ENCODE data around the gene CSE1L.
"Not testable (repeated sequence)": the region's sequence is repeated elsewhere in the genome, so short reads cannot be mapped to it uniquely, and the experiment has no call there.

Gene CSE1L

DNA sequence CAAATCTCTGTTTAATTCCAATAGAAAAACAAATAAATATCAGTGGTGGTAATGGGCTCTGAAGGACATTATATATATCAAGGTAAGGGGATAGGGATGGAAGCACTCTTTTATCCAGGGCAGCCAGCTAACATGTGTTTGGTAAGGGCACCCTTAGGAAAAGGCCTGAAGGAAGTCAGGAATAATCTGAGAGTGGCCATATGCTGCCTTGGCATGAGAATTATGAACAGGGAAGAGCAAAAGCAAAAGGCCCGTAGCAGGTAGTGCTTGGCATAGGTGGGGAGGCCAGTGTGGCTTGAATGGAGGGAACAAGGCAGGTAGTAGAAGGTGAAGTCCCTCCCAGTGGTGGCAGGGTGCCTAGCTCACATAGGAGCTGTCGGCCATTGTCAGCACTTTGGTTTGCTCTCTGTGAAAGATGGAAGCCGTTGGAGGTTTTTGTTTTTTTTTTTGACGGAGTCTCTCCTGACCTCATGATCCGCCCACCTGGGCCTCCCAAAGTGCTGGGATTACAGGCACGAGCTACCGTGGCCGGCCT lies 39.6 kb upstream of the CSE1L start:
- no peak for TF ChIP-seq EZH2phosphoT487 (conservative IDR thresholded peaks at IDR 0.05; ENCODE audit: low read length)
- TF ChIP-seq, protein P1, sequence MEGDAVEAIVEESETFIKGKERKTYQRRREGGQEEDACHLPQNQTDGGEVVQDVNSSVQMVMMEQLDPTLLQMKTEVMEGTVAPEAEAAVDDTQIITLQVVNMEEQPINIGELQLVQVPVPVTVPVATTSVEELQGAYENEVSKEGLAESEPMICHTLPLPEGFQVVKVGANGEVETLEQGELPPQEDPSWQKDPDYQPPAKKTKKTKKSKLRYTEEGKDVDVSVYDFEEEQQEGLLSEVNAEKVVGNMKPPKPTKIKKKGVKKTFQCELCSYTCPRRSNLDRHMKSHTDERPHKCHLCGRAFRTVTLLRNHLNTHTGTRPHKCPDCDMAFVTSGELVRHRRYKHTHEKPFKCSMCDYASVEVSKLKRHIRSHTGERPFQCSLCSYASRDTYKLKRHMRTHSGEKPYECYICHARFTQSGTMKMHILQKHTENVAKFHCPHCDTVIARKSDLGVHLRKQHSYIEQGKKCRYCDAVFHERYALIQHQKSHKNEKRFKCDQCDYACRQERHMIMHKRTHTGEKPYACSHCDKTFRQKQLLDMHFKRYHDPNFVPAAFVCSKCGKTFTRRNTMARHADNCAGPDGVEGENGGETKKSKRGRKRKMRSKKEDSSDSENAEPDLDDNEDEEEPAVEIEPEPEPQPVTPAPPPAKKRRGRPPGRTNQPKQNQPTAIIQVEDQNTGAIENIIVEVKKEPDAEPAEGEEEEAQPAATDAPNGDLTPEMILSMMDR (IDR thresholded peaks at IDR 0.05; ENCODE audit: insufficient read depth, low read length, poor library complexity, severe bottlenecking): no peak
- Histone ChIP-seq H4K20me1 (ENCODE audit: low read depth, low read length) (no peaks in the 10 kb centered on the region), H3K4me2 (ENCODE audit: low read depth, low read length, poor library complexity, severe bottlenecking) (no peak overlapping the region), H3K9me3 (ENCODE audit: insufficient read depth, low read length) (no peaks in the 10 kb centered on the region), H3K27me3 (ENCODE audit: low read length) (no peaks in the 10 kb centered on the region), H3K36me3 (ENCODE audit: low read length) (0 out of 2 replicates have a peak, but pooled peaks cover 12% of the 10 kb centered on the region), H2AFZ (ENCODE audit: low read depth, low read length, severe bottlenecking) (no peak overlapping the region), H3K9me2 (replicated peaks; ENCODE audit: insufficient read depth, low read length) (no peaks in the 10 kb centered on the region), H3K9ac (ENCODE audit: low read length) (no peak overlapping the region), H3K27ac (ENCODE audit: low read depth, low read length) (no peak overlapping the region), H3K79me2 (ENCODE audit: insufficient read depth, low read length) (no peaks in the 10 kb centered on the region), H3F3A (ENCODE audit: insufficient read depth) (0 out of 2 replicates have a peak, but pooled peaks cover 2% of the 10 kb centered on the region), H3K4me3 (ENCODE audit: insufficient read depth, low read length, poor library complexity, severe bottlenecking) (no peak overlapping the region)

DNA sequence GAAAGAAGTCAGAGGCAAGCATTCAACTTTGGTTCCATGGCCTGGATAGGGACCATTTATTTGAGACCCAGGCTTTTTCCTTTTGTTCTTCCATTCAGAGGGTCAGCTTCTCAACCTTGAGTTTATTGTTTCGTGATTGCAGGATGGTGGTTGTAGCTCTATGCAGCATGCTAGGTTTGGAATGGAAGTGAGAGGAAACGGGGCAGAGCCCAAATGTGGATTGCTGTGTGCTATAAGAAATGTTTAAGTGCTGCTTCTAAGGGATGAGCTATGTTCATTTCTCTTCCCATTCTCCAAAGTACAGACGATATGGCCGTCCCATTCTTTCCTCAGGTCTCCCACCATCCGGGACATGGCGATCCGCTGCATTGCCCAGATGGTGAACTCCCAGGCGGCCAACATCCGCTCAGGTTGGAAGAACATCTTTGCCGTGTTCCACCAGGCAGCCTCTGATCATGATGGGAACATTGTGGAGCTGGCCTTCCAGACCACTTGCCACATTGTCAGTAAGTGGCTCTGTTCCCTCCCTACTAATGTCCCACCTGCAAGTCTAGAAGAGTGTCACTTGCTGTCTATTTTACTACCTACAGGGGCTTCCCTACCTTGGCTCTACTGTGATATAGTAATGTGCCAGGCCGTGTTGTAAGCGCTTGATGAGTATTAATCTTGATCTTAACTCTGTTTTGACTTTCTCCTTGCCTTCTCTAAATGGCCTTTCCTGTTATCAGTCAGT lies 36.0 kb upstream of the CSE1L start:
- H3K4me2 ChIP-seq (ENCODE audit: low read depth, low read length, poor library complexity, severe bottlenecking): no peak overlapping the region
- no peaks in the 10 kb centered on the region for H3K9me3 ChIP-seq (ENCODE audit: insufficient read depth, low read length)

DNA sequence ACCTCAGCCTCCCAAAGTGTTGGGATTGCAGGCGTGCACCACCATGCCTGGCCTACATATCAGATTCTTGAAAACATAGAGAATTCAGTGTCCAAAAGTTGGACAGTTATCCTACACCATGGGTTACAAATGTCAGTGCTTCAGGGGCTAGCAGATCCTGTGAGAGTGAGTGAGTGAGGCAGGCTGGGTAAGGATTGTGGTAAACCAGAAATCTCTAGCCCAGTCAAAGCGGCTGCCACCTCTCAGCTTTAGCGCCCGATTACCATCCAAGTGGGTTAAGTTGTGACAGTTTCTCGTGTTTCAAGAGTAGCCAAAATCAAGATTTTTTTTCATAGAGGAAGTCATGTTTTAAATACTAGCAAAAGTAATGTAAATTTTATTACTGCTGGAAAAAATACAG lies 21.9 kb upstream of the CSE1L start:
- Histone ChIP-seq H3K36me3 (ENCODE audit: low read length) (peaks cover 6% of the 10 kb centered on the region; the same call in 1 of the 2 replicates), H3K9ac (ENCODE audit: low read length) (no peak overlapping the region), H3K9me2 (replicated peaks; ENCODE audit: insufficient read depth, low read length) (no peaks in the 10 kb centered on the region), H2AFZ (ENCODE audit: low read depth, low read length, severe bottlenecking) (no peak overlapping the region), H3K27me3 (ENCODE audit: low read length) (no peaks in the 10 kb centered on the region), H3K27ac (ENCODE audit: low read depth, low read length) (no peak overlapping the region), H3F3A (ENCODE audit: insufficient read depth) (no peaks in the 10 kb centered on the region), H3K9me3 (ENCODE audit: insufficient read depth, low read length) (no peaks in the 10 kb centered on the region), H3K4me2 (ENCODE audit: low read depth, low read length, poor library complexity, severe bottlenecking) (no peak overlapping the region), H4K20me1 (ENCODE audit: low read depth, low read length) (no peaks in the 10 kb centered on the region), H3K4me3 (ENCODE audit: insufficient read depth, low read length, poor library complexity, severe bottlenecking) (no peak overlapping the region), H3K79me2 (ENCODE audit: insufficient read depth, low read length) (no peaks in the 10 kb centered on the region)
- TF ChIP-seq, protein P1 (IDR thresholded peaks at IDR 0.05; ENCODE audit: insufficient read depth, low read length, poor library complexity, severe bottlenecking): no peak
- no peak for TF ChIP-seq EZH2phosphoT487 (conservative IDR thresholded peaks at IDR 0.05; ENCODE audit: low read length)

More for the DNA sequence above, 36.0 kb upstream of the CSE1L start:
- no peaks in the 10 kb centered on the region for H3F3A ChIP-seq (ENCODE audit: insufficient read depth)
- no peaks in the 10 kb centered on the region for H3K9me2 ChIP-seq (replicated peaks; ENCODE audit: insufficient read depth, low read length)
- H4K20me1 ChIP-seq (ENCODE audit: low read depth, low read length): no peaks in the 10 kb centered on the region
- H3K4me3 ChIP-seq (ENCODE audit: insufficient read depth, low read length, poor library complexity, severe bottlenecking): no peak overlapping the region
- no peak overlapping the region for H3K9ac ChIP-seq (ENCODE audit: low read length)
- no peaks in the 10 kb centered on the region for H3K79me2 ChIP-seq (ENCODE audit: insufficient read depth, low read length)
- TF ChIP-seq, protein P1 (IDR thresholded peaks at IDR 0.05; ENCODE audit: insufficient read depth, low read length, poor library complexity, severe bottlenecking): no peak
- no peak for TF ChIP-seq EZH2phosphoT487 (conservative IDR thresholded peaks at IDR 0.05; ENCODE audit: low read length)
- no peak overlapping the region for H2AFZ ChIP-seq (ENCODE audit: low read depth, low read length, severe bottlenecking)
- no peaks in the 10 kb centered on the region for H3K27me3 ChIP-seq (ENCODE audit: low read length)
- peaks cover 14% of the 10 kb centered on the region; the same call in 1 of the 2 replicates for H3K36me3 ChIP-seq (ENCODE audit: low read length)
- no peak overlapping the region for H3K27ac ChIP-seq (ENCODE audit: low read depth, low read length)

DNA sequence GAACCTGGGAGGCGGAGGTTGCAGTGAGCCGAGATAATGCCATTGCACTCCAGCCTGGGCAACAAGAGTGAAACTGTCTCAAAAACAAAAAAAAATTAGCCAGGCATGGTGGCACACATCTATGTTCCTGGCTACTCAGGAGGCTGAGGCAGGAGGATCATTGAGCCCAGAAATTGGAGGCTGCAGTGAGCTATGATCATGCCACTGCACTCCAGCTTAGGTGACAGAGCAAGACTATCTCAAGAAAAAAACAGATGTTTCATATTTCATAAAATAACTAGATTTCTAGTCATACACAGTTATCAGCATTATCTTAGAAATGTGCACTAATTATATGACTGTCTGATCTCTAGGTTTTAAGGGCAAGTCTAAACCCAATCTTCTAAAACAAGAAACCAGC lies 17.9 kb upstream of the CSE1L start:
- H2AFZ ChIP-seq (ENCODE audit: low read depth, low read length, severe bottlenecking); H3K79me2 ChIP-seq (ENCODE audit: insufficient read depth, low read length); H3K9ac ChIP-seq (ENCODE audit: low read length); H3K4me3 ChIP-seq (ENCODE audit: insufficient read depth, low read length, poor library complexity, severe bottlenecking); H3K36me3 ChIP-seq (ENCODE audit: low read length); H3K27me3 ChIP-seq (ENCODE audit: low read length); H4K20me1 ChIP-seq (ENCODE audit: low read depth, low read length); H3K9me3 ChIP-seq (ENCODE audit: insufficient read depth, low read length); H3K27ac ChIP-seq (ENCODE audit: low read depth, low read length); H3K4me2 ChIP-seq (ENCODE audit: low read depth, low read length, poor library complexity, severe bottlenecking); H3K9me2 ChIP-seq (replicated peaks; ENCODE audit: insufficient read depth, low read length); H3F3A ChIP-seq (ENCODE audit: insufficient read depth): not testable (repeated sequence)
